Measurements from ENCODE around the gene CCSER1. TPM values are rescaled to one million over a fixed set of nuclear protein-coding genes. Genes with fewer than 3 reads are reported as not detected.
"Not testable (repeated sequence)": the region's sequence is repeated elsewhere in the genome, so short reads cannot be mapped to it uniquely, and the experiment has no call there.

Gene CCSER1
- total RNA-seq, 1 donor from 2014 or later, result 15.7 TPM

- DNase-seq (ENCODE audit: low spot score), result no peak
- intact Hi-C loops (cut with DNase I), result no loop called here
These were observed 910.8 kb downstream of the CCSER1 start for GRCh38 chr4:91037951-91038350.

- no peak for DNase-seq (ENCODE audit: low spot score)
- intact Hi-C loops (cut with DNase I), result no loop called here
These were observed 930.7 kb downstream of the CCSER1 start for GRCh38 chr4:91057871-91058270.

GRCh38 chr4:91058345-91058744, 931.2 kb downstream of the CCSER1 start:
- intact Hi-C loops (cut with DNase I), result no loop called here
- DNase-seq (ENCODE audit: low spot score), result no peak

GRCh38 chr4:91064157-91064853, 937.1 kb downstream of the CCSER1 start:
- DNase-seq (ENCODE audit: low spot score), result no peak
- intact Hi-C loops (cut with DNase I), result no loop called here

- intact Hi-C loops (cut with DNase I), result no loop called here
- DNase-seq (ENCODE audit: low spot score), result no peak
These were observed 937.9 kb downstream of the CCSER1 start for GRCh38 chr4:91065117-91065516.

GRCh38 chr4:91070736-91071135, 943.5 kb downstream of the CCSER1 start:
- intact Hi-C loops (cut with DNase I), result no loop called here
- no peak for DNase-seq (ENCODE audit: low spot score)

- DNase-seq (ENCODE audit: low spot score), result no peak
- intact Hi-C loops (cut with DNase I), result no loop called here
These were observed 949.0 kb downstream of the CCSER1 start for GRCh38 chr4:91076147-91076546.

- intact Hi-C loops (cut with DNase I), result no loop called here
- no peak for DNase-seq (ENCODE audit: low spot score)
These were observed 958.8 kb downstream of the CCSER1 start for GRCh38 chr4:91085961-91086360.

- intact Hi-C loops (cut with DNase I), result no loop called here
- no peak for DNase-seq (ENCODE audit: low spot score)
These were observed 960.5 kb downstream of the CCSER1 start for GRCh38 chr4:91087743-91088142.

GRCh38 chr4:91089178-91089577, 962.0 kb downstream of the CCSER1 start:
- no peak for DNase-seq (ENCODE audit: low spot score)
- intact Hi-C loops (cut with DNase I), result no loop called here

GRCh38 chr4:91092398-91092980, 965.3 kb downstream of the CCSER1 start:
- no peak for DNase-seq (ENCODE audit: low spot score)
- intact Hi-C loops (cut with DNase I), result no loop called here

GRCh38 chr4:91094220-91094619, 967.0 kb downstream of the CCSER1 start:
- intact Hi-C loops (cut with DNase I), result not testable (repeated sequence)

GRCh38 chr4:91099666-91100065, 972.5 kb downstream of the CCSER1 start:
- intact Hi-C loops (cut with DNase I), result no loop called here

More at GRCh38 chr4:91094220-91094619, 967.0 kb downstream of the CCSER1 start:
- not testable (repeated sequence) for DNase-seq (ENCODE audit: low spot score)

GRCh38 chr4:91108751-91109150, 981.6 kb downstream of the CCSER1 start:
- no peak for DNase-seq (ENCODE audit: low spot score)
- intact Hi-C loops (cut with DNase I), result no loop called here

More at GRCh38 chr4:91099666-91100065, 972.5 kb downstream of the CCSER1 start:
- DNase-seq (ENCODE audit: low spot score), result no peak

- intact Hi-C loops (cut with DNase I), result no loop called here
These were observed 984.4 kb downstream of the CCSER1 start for GRCh38 chr4:91111556-91111955.

GRCh38 chr4:91113130-91113706, 986.0 kb downstream of the CCSER1 start:
- DNase-seq (ENCODE audit: low spot score), result no peak
- intact Hi-C loops (cut with DNase I), result no loop called here

More at GRCh38 chr4:91111556-91111955, 984.4 kb downstream of the CCSER1 start:
- no peak for DNase-seq (ENCODE audit: low spot score)

GRCh38 chr4:91114386-91114785, 987.2 kb downstream of the CCSER1 start:
- DNase-seq (ENCODE audit: low spot score), result no peak

GRCh38 chr4:91116861-91117260, 989.7 kb downstream of the CCSER1 start:
- intact Hi-C loops (cut with DNase I), result no loop called here
- DNase-seq (ENCODE audit: low spot score), result no peak

More at GRCh38 chr4:91114386-91114785, 987.2 kb downstream of the CCSER1 start:
- intact Hi-C loops (cut with DNase I), result no loop called here

- DNase-seq (ENCODE audit: low spot score), result no peak
- intact Hi-C loops (cut with DNase I), result no loop called here
These were observed 991.4 kb downstream of the CCSER1 start for GRCh38 chr4:91118597-91118996.

GRCh38 chr4:91123742-91124141, 996.5 kb downstream of the CCSER1 start:
- no peak for DNase-seq (ENCODE audit: low spot score)
- intact Hi-C loops (cut with DNase I), result loop anchor here (10.0 kb wide), 1 partner anchor 121 kb away; no protein-coding TSS in a partner anchor

GRCh38 chr4:91127192-91127591, 1000.0 kb downstream of the CCSER1 start:
- no peak for DNase-seq (ENCODE audit: low spot score)
- intact Hi-C loops (cut with DNase I), result loop anchor here (10.0 kb wide), 1 partner anchor 118 kb away; no protein-coding TSS in a partner anchor

All from cardiac septum (tissue), 1 donor.